GM12864 (cell line): ENCODE results near the gene CAMK2D.

Experiments used
- DNase-seq: peaks from one replicate; pipeline ENCODE4 v3.0.0-alpha.2; 2011; ENCODE audit warnings: low read depth
- H3K4me3 ChIP-seq: 2 replicates; pipeline ENCODE4 v1.5.1; 2011; ENCODE audit warnings: mild to moderate bottlenecking, low read depth, low read length, control low read depth
- CTCF ChIP-seq: IDR thresholded peaks from 2 replicates; pipeline ENCODE4 v1.5.1; 2011; ENCODE audit warnings: low read depth, mild to moderate bottlenecking, moderate library complexity, low read length, control low read depth, inconsistent platforms; ENCODE audit errors: missing control alignments

The CAMK2D gene

DNA sequence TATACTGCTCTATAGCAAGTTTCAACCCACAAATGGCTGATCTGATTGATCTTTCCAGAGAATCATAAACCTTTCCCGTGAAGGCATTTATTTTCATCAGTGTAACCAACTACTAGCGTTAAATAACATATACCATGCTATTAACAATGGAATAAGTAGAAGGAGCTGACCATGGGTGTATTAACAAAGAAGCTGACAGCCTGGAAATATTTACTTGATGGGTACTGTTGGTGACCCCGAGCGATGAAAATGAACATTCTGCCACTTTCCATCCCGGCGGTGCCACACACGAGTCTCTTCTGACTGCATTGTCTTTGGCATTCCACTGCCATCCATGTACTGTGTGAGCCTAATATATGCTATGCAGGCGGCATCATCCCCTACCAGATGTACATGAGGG, 304.4 kb downstream of the CAMK2D start:
- no peak overlapping the region for H3K4me3 ChIP-seq
- no peak for DNase-seq
- no peak for TF ChIP-seq CTCF

DNA sequence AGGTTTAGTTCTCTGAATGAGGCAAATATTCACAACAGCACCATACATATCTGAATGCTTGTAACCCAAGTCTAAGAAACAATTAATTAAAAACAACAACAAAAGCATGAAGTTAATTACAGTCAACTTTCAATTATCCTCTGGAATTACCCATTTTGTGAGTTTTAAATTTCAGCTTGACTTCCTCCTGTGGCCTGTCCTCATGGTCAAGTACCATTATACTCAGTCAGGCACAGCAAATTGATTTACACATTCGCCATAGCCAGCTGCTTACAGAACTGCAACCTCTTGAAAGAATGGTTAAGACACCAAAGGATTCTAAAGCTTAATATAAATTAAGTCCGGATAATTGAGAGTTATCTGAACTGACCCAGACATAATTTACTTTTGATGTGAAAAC, 306.5 kb downstream of the CAMK2D start:
- no peak for DNase-seq
- TF ChIP-seq CTCF, result no peak
- no peak overlapping the region for H3K4me3 ChIP-seq

DNA sequence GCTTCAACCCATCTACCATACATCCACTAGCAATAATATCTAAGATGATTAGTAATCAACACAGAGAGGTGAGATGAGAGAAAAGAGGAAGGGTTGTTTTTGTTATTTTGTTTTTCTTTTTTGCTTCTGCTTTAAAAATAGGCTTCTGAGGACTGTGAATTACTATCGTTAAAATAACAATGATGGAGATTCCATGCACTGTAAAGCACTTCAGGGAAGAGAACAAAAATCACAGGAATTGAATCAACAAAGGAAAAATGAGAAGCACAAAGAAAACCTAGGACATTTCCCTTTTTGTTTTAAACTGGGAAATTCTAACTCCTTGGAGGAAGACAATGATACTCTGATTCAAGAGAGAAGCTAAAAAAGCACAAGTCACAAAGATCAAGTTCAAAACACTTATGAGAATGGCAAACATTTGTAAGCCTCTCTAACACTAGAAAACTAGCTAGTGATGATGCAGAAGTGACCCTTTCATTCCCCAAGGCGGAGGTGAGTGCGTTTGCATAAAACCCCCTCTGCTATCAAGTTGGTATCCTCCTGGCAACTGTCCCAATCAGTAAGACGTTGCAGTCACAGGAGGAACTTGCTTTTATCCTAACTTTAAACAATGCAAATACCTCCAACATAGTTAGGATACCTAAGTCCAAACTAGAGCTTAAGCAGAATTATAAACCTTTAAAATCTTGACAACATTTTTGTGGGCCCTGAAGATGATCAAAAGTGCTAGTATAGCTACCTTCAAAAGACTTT, 308.5 kb downstream of the CAMK2D start:
- no peak for DNase-seq
- no peak overlapping the region for H3K4me3 ChIP-seq
- no peak for TF ChIP-seq CTCF

DNA sequence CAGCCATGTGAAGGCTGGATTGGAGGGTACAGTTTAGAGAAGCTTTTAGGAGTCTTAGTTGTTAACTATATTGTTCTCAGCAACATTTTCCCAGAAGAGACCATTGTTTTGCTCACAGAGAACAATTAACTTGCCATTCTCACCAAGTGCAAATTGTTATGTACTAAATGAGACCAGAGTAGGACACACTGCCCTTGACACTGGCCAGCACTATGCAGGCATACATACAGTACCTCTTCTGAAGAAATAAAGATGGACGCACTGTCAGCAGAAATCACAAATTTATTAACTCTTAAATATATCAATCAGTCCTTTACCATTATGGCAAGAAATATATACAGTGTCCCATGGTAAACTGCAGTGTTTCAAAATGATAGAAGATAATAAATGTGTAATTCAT, 309.4 kb downstream of the CAMK2D start:
- DNase-seq, result no peak
- H3K4me3 ChIP-seq, result no peak overlapping the region
- TF ChIP-seq CTCF, result no peak

- DNase-seq, result no peak
- TF ChIP-seq CTCF, result no peak
- no peak overlapping the region for H3K4me3 ChIP-seq
Measured at GRCh38 chr4:113450295-113451080, 311.1 kb downstream of the CAMK2D start.

GRCh38 chr4:113449410-113449974, 312.0 kb downstream of the CAMK2D start:
- no peak for DNase-seq
- no peak overlapping the region for H3K4me3 ChIP-seq
- no peak for TF ChIP-seq CTCF
